ENCODE measurements around the gene MED26.

The MED26 gene

DNA sequence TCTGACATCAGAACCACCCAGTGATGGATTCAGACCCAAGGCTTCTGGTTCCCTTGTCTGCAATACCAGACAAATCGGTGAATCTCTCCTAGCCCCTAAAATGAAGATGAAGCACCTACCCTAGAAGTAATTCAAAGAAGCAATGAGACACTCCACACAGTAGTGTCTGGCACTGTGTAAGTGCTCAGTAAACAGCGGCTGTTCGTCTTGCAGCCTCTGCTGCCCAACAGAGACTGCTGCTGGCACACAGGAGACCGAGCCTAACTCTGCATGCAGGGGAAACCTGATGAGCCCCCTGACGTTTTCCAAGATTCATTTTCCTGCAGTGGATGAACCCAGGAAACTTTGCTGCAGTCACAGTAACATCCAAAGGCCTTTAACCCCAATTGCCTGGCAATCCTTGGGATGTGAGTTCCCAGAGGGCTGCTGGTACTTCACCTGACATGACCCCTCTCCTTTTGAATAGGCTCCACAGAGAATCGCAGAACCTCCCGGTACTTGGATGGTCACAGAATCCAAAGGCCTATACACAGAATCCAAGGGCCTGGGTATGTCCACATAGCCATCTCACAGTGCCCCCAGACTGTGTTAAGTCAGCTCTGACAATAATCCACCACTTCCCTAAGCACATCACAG, 6.7 kb downstream of the MED26 start:
- in situ Hi-C loops (cut with HindIII; ENCODE audit: low pct_ligation_motif_present, low sequenced_read_pairs) = no loop called here
- Histone ChIP-seq H3K27me3 (replicated peaks) (no peaks in the 10 kb centered on the region), H3K27ac (no peak overlapping the region), H3K4me3 (ENCODE audit: low read depth, low read length) (no peak overlapping the region), H3K36me3 (replicated peaks) (peaks cover 3% of the 10 kb centered on the region)
- no peak for DNase-seq
- TF ChIP-seq, protein P1, sequence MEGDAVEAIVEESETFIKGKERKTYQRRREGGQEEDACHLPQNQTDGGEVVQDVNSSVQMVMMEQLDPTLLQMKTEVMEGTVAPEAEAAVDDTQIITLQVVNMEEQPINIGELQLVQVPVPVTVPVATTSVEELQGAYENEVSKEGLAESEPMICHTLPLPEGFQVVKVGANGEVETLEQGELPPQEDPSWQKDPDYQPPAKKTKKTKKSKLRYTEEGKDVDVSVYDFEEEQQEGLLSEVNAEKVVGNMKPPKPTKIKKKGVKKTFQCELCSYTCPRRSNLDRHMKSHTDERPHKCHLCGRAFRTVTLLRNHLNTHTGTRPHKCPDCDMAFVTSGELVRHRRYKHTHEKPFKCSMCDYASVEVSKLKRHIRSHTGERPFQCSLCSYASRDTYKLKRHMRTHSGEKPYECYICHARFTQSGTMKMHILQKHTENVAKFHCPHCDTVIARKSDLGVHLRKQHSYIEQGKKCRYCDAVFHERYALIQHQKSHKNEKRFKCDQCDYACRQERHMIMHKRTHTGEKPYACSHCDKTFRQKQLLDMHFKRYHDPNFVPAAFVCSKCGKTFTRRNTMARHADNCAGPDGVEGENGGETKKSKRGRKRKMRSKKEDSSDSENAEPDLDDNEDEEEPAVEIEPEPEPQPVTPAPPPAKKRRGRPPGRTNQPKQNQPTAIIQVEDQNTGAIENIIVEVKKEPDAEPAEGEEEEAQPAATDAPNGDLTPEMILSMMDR (IDR thresholded peaks at IDR 0.05; ENCODE audit: low read depth, low read length, missing control alignments) = no peak

DNA sequence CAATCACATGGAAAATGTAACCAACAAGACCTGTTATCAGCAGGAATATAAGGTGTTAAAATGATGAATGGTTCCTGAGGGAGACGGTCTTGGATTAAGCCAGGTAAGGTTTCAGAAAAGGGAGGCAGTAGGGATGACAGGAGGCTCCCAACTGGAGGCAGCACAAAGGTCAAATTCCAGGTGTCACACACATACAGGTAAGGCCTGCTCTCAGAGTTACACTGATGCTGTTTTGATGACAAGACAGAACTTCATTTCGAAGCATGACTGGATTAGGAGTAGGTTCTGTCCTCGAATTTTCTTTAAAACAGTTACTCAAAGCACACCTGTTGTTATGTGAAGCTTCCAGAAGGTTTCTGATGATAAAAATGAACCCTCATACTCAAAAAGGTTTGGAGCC, 7.4 kb downstream of the MED26 start:
- Histone ChIP-seq H3K27ac (no peak overlapping the region), H3K36me3 (replicated peaks) (peaks cover 3% of the 10 kb centered on the region), H3K4me3 (ENCODE audit: low read depth, low read length) (no peak overlapping the region), H3K27me3 (replicated peaks) (no peaks in the 10 kb centered on the region)
- no peak for DNase-seq
- in situ Hi-C loops (cut with HindIII; ENCODE audit: low pct_ligation_motif_present, low sequenced_read_pairs) = no loop called here
- TF ChIP-seq, protein P1 (IDR thresholded peaks at IDR 0.05; ENCODE audit: low read depth, low read length, missing control alignments) = no peak

DNA sequence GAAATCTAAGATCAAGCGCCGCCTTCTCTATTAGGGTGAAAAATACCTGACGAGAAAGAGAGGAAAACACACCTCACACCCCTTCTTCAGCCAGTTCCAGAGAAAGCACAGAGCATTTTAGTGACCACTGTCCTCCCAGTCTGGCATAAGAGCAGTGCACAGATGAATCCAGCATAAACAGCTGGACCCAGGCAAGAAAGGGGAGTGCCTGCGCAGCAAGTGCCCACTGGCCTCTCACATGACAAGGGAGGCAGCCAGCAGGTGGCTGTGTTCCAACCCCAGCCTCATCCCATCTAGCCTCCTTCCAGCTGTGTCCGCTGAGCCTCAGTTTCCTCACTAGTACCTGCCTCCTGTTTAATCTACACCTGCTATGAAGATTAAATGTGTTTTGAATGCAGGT, 8.0 kb downstream of the MED26 start:
- TF ChIP-seq, protein P1 (IDR thresholded peaks at IDR 0.05; ENCODE audit: low read depth, low read length, missing control alignments) = no peak
- DNase-seq = no peak
- H3K27ac ChIP-seq = no peak overlapping the region
- peaks cover 3% of the 10 kb centered on the region for H3K36me3 ChIP-seq (replicated peaks)
- in situ Hi-C loops (cut with HindIII; ENCODE audit: low pct_ligation_motif_present, low sequenced_read_pairs) = no loop called here
- no peaks in the 10 kb centered on the region for H3K27me3 ChIP-seq (replicated peaks)
- no peak overlapping the region for H3K4me3 ChIP-seq (ENCODE audit: low read depth, low read length)

DNA sequence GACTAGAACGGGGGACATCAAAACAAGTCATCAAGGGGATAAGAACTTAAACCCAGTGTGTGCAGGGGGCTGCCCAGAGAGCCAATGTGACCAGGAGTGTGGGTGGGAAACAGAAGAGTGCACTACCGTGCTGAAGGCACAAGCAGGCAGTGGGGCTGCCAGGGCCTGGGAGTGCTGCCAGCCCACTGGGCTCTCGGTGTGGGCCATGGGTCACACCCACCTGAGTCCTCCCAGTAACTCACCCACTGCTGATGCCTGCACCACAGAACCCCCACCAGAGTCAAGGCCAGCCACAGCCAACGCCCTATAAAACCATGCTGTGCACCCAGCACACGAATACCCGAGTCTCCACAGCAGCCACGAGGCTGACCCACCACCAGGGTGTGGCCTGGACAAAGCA, 8.5 kb downstream of the MED26 start:
- no peak for DNase-seq
- Histone ChIP-seq H3K4me3 (ENCODE audit: low read depth, low read length) (no peak overlapping the region), H3K27ac (no peak overlapping the region), H3K36me3 (replicated peaks) (peaks cover 3% of the 10 kb centered on the region), H3K27me3 (replicated peaks) (no peaks in the 10 kb centered on the region)
- TF ChIP-seq, protein P1 (IDR thresholded peaks at IDR 0.05; ENCODE audit: low read depth, low read length, missing control alignments) = no peak
- in situ Hi-C loops (cut with HindIII; ENCODE audit: low pct_ligation_motif_present, low sequenced_read_pairs) = no loop called here

- in situ Hi-C loops (cut with HindIII; ENCODE audit: low pct_ligation_motif_present, low sequenced_read_pairs) = no loop called here
Measured at GRCh38 chr19:16618248-16618647, 9.8 kb downstream of the MED26 start.

More at GRCh38 chr19:16618248-16618647, 9.8 kb downstream of the MED26 start:
- Histone ChIP-seq H3K27ac (no peak overlapping the region), H3K4me3 (ENCODE audit: low read depth, low read length) (no peak overlapping the region), H3K36me3 (replicated peaks) (no peaks in the 10 kb centered on the region), H3K27me3 (replicated peaks) (no peaks in the 10 kb centered on the region)
- TF ChIP-seq, protein P1 (IDR thresholded peaks at IDR 0.05; ENCODE audit: low read depth, low read length, missing control alignments) = no peak
- no peak for DNase-seq

Data from brain microvascular endothelial cell (primary cell).